GM12878 (cell line): ENCODE measurements around the gene DRAP1. TPM values are rescaled to one million over a fixed set of nuclear protein-coding genes. Genes with fewer than 3 reads are reported as not detected.
A peak's percentile ranks its signal among the peaks of the same experiment; 100 is the strongest.

Source experiments
- ATAC-seq: fragments of 200-7000 bp; cut with Tn5 transposase; 3 replicates; pipeline ENCODE4 v1.9.1; 2020; ENCODE audit warnings: mild to moderate bottlenecking, moderate library complexity
- BruUV-seq: library from RNA; stranded (reverse); fragments of 400-500 nt; replicated peaks from 2 replicates; lab custom pipeline; 2021; lab: Mats Ljungman, UMichigan
- CTCF ChIA-PET: fragments of 300-600 bp; sonication (Branson Sonifier 250); formaldehyde crosslinking; extraction: SDS; loops from one replicate; lab custom pipeline; 2021; ENCODE audit warnings: inconsistent platforms; lab: Yijun Ruan, JAX
- POLR2A ChIA-PET: fragments of 350-600 bp; formaldehyde crosslinking; extraction: SDS; loops from one replicate; lab custom pipeline; 2021; ENCODE audit warnings: inconsistent platforms; lab: Charles Lee
- RAD21 ChIA-PET: fragments of 300-600 bp; sonication (Branson Sonifier 250); formaldehyde crosslinking; loops from one replicate; lab custom pipeline; 2023; ENCODE audit warnings: antibody characterized with exemption; ENCODE audit not compliant: unreplicated experiment; lab: Charles Lee
- SMC1A ChIA-PET: fragments of 300-600 bp; sonication (Branson Sonifier 250); formaldehyde crosslinking; loops from one replicate; lab custom pipeline; 2023; ENCODE audit not compliant: unreplicated experiment, uncharacterized antibody; lab: Charles Lee
- DNase-seq: peaks from one replicate; pipeline ENCODE4 v3.0.0-alpha.2; 2011; ENCODE audit warnings: low read depth, low spot score
- FAIRE-seq: peaks from 3 replicates; lab custom pipeline; 2011; peaks lifted over from hg19 to GRCh38; lab: Jason Lieb, UNC
- H2AFZ ChIP-seq: 2 replicates; pipeline ENCODE4 v1.6.0; 2011; ENCODE audit warnings: low read depth, low read length, control low read depth; ENCODE audit not compliant: control insufficient read depth
- H3K27ac ChIP-seq: 2 replicates; pipeline ENCODE4 v1.5.1; 2011; ENCODE audit warnings: control low read depth; ENCODE audit not compliant: control insufficient read depth, insufficient read depth
- H3K27me3 ChIP-seq, 2 experiments: replicated peaks in 1 of 2; 2 replicates each; pipeline versions ENCODE4 v1.6.0 to v1.6.1; 2011; ENCODE audit warnings: low read length in 1 of 2; ENCODE audit not compliant: control insufficient read depth in 2 of 2, insufficient read depth in 2 of 2
- H3K36me3 ChIP-seq, 2 experiments: 2 replicates each; pipeline ENCODE4 v1.5.1; 2011; ENCODE audit warnings: low read length in 1 of 2; ENCODE audit not compliant: control insufficient read depth in 2 of 2, insufficient read depth in 2 of 2
- H3K4me1 ChIP-seq: 2 replicates; pipeline ENCODE4 v1.6.1; 2011; ENCODE audit warnings: mild to moderate bottlenecking, low read length, moderate library complexity, mixed read lengths; ENCODE audit not compliant: control insufficient read depth, insufficient read depth
- H3K4me2 ChIP-seq: 2 replicates; pipeline ENCODE4 v1.6.0; 2011; ENCODE audit warnings: control low read depth; ENCODE audit not compliant: control insufficient read depth, insufficient read depth
- H3K4me3 ChIP-seq: fragments of 200-600 bp; sonication (generic); 2 replicates; pipeline ENCODE4 v1.5.1; 2016
- H3K79me2 ChIP-seq: 2 replicates; pipeline ENCODE4 v1.6.0; 2011; ENCODE audit warnings: low read length; ENCODE audit not compliant: control insufficient read depth, insufficient read depth
- H3K9ac ChIP-seq: 2 replicates; pipeline ENCODE4 v1.8.0; 2011; ENCODE audit warnings: low read length, control low read depth, mixed read lengths; ENCODE audit not compliant: control insufficient read depth, insufficient read depth
- H3K9me3 ChIP-seq: replicated peaks from 3 replicates; pipeline ENCODE4 v1.5.1; 2011; ENCODE audit warnings: mild to moderate bottlenecking, low read length; ENCODE audit not compliant: control insufficient read depth, insufficient read depth
- H4K20me1 ChIP-seq: 2 replicates; pipeline ENCODE4 v1.6.0; 2011; ENCODE audit not compliant: control insufficient read depth, insufficient read depth
- ETV6 ChIP-seq, 2 experiments: fragments of 450-650 bp in 1 of 2; IDR thresholded peaks in 1 of 2; conservative IDR thresholded peaks in 1 of 2; 2 replicates each; pipeline ENCODE4 v1.6.1; 2014; ENCODE audit warnings: antibody characterized with exemption in 1 of 2, borderline replicate concordance in 1 of 2, low read depth in 1 of 2, mild to moderate bottlenecking in 1 of 2, moderate library complexity in 1 of 2
- MYB ChIP-seq: fragments of 150-350 bp; IDR thresholded peaks from 2 replicates; pipeline ENCODE4 v1.6.1; 2014; ENCODE audit warnings: mild to moderate bottlenecking, low read depth, low read length, borderline replicate concordance
- POLR2A ChIP-seq: IDR thresholded peaks from 2 replicates; pipeline ENCODE4 v1.6.1; 2011; ENCODE audit warnings: low read depth, mild to moderate bottlenecking, low read length
- SMAD5 ChIP-seq: IDR thresholded peaks from 2 replicates; pipeline ENCODE4 v1.6.1; 2016; ENCODE audit warnings: antibody characterized with exemption, low read depth
- SRF ChIP-seq, 2 experiments: IDR thresholded peaks; 2 replicates each; pipeline ENCODE4 v1.6.1; 2011; ENCODE audit warnings: low read depth in 2 of 2, low read length in 2 of 2, mild to moderate bottlenecking in 1 of 2, moderate library complexity in 1 of 2
- WGBS: methylation state at CpG from one replicate; pipeline ENCODE4 v1.1.6; 2016; ENCODE audit warnings: low lambda C conversion rate; ENCODE audit not compliant: insufficient replicate concordance, insufficient coverage; ENCODE audit errors: missing lambda C conversion rate; 5-methylcytosine and 5-hydroxymethylcytosine counted together
- in situ Hi-C: fragments of 300-500 bp; cut with MboI; formaldehyde crosslinking; loops from 9 replicates; pipeline ENCODE4 v1.14.3; 2018; ENCODE audit warnings: mixed read lengths
- intact Hi-C: fragments of 100-400 bp; cut with micrococcal nuclease; formaldehyde crosslinking; loops from one replicate; pipeline ENCODE4 v1.14.2; 2022; ENCODE audit not compliant: unreplicated experiment
- polyA plus RNA-seq, 11 experiments: library from polyadenylated mRNA; depleted of rRNA in 4 of 11; unstranded in 6 of 11; stranded (reverse) in 5 of 11; fragments of >200 nt; fragmentation: Nextera tagmentation in 4 of 11; fragmentation: Illumina TruSeq in 1 of 11; extraction: Ambion mirVana in 4 of 11; extraction: Trizol in 1 of 11; gene quantifications; 1 replicate in 1 of 11; 2 replicates in 10 of 11; pipeline versions ENCODE4 v1.2.1 to v1.2.3, GENCODE V29; 2011 to 2016; ENCODE audit warnings: inconsistent platforms in 2 of 11, missing spikeins in 2 of 11, low read depth in 1 of 11
- total RNA-seq, 4 experiments: library from RNA; depleted of rRNA in 3 of 4; stranded (reverse); fragments of >200 nt in 3 of 4; fragmentation: Illumina TruSeq in 1 of 4; extraction: Trizol in 1 of 4; gene quantifications; 2 replicates each; pipeline versions ENCODE4 v1.2.1 to v1.2.3, GENCODE V29; 2013 to 2021
- TF ChIP-seq, protein P1 (sequence below): fragments of 450-650 bp; formaldehyde crosslinking; IDR thresholded peaks from 2 replicates; pipeline ENCODE4 v1.4.0; 2022; ENCODE audit warnings: mild to moderate bottlenecking, moderate library complexity

Gene DRAP1
- total and polyA plus RNA-seq, 10 of the 15 experiments (the other 5 are each of a cell fraction or from before 2014, with no cell fraction given), result 9.4 to 163 (median 114) TPM

GRCh38 chr11:65917077-65917433 lies 2.2 kb upstream of the DRAP1 start:
- SMC1A ChIA-PET, result interaction anchor here (1.7 kb wide), 1 partner anchor 23 kb away, joined by 6 read pairs; no protein-coding TSS in a partner anchor
- intact Hi-C loops, result no loop called here
- no peak for TF ChIP-seq MYB
- 0 out of 2 replicates have a peak, but pooled peaks have one; percentile 2 for TF ChIP-seq SMAD5
- H3K9me3 ChIP-seq, result no peaks in the 10 kb centered on the region
- no peak overlapping the region; the same call in 1 of the 2 replicates for H3K4me3 ChIP-seq
- peaks cover 34% of the 10 kb centered on the region for H3K79me2 ChIP-seq
- FAIRE-seq (no peak), ATAC-seq (no peak), DNase-seq (no peak)
- POLR2A ChIA-PET, result interaction anchor here (1.0 to 2.5 kb wide), 4 partner anchors 26 to 59 kb away, joined by 3 to 17 read pairs (median 7); partner anchors contain the start of genes CCDC85B and FIBP
- 94% methylated on average over 3 of the region's 3 CpGs for WGBS
- no peaks in the 10 kb centered on the region; a peak in 1 of 4 replicates for H3K36me3 ChIP-seq
- H2AFZ ChIP-seq, result no peak overlapping the region
- RAD21 ChIA-PET, result no interaction called here
- no peaks in the 10 kb centered on the region for H4K20me1 ChIP-seq
- H3K27me3 ChIP-seq, result no peaks in the 10 kb centered on the region
- H3K27ac ChIP-seq, result no peak overlapping the region
- peaks cover 36% of the 10 kb centered on the region for H3K4me1 ChIP-seq
- BruUV-seq, result no TSS peak
- peak overlapping the region; percentile 87 for H3K4me2 ChIP-seq
- CTCF ChIA-PET, result interaction anchor here (0.9 to 2.1 kb wide), 3 partner anchors 25 to 71 kb away, joined by 3 to 9 read pairs (median 4); no protein-coding TSS in a partner anchor
- H3K9ac ChIP-seq, result no peak overlapping the region
- in situ Hi-C loops, result no loop called here

DNA sequence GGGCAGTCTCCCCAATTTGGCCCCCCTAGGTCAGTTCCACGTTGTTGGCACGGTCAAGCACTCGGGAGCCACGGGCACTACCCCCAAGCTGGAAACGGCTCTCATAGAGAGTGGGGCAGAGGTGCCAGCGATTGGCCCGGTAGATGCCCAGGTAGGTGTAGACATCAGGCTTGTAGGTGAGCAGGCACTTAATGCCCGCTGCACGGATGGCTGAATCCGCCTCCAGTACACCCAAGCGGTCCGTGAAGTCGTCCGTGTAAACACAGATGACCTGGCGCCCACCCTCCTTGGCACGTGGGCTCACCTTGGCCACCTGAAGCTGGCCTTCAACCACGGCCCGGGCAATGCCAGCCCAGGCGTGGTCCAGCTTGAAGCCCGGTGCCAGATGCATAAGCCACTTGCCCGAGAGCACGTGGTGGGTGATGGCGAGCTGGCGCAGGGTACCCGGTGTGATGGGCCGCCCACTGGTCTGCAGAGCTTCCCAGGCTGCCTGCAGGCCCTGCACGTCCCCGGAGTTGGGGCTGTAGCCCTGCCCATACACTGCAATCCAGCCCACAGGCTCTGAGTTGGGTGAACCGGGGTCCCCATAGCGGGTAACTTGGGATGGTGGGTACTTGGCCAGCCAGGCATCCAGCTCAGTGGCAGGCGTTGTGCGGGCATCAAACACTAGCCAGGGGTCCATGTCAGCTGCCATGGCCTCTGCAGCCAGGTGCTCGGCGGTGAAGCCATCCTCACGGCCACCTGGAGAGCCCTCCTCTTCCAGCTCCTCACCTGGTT lies 1.6 kb upstream of the DRAP1 start:
- Histone ChIP-seq H3K27ac (peak overlapping the region; percentile 91), H3K27me3 (no peaks in the 10 kb centered on the region), H2AFZ (no peak overlapping the region), H3K4me2 (peak overlapping the region; percentile 87), H3K9me3 (no peaks in the 10 kb centered on the region), H3K4me3 (peak overlapping the region; percentile 82), H3K79me2 (peaks cover 34% of the 10 kb centered on the region), H3K36me3 (no peaks in the 10 kb centered on the region; a peak in 2 of 4 replicates), H4K20me1 (no peaks in the 10 kb centered on the region), H3K9ac (peak overlapping the region; percentile 99), H3K4me1 (peaks cover 30% of the 10 kb centered on the region)
- ChIA-PET RAD21 (interaction anchor here (1.0 to 1.1 kb wide), 3 partner anchors 24 to 58 kb away, joined by 3 to 4 read pairs (median 4); partner anchors contain the start of genes CCDC85B and MUS81), CTCF (interaction anchor here (0.7 to 2.1 kb wide), 9 partner anchors 11 to 206 kb away, joined by 3 to 9 read pairs (median 4); partner anchors contain the start of genes CCDC85B and KAT5), POLR2A (interaction anchor here (0.6 to 2.5 kb wide), 8 partner anchors 16 to 351 kb away, joined by 3 to 17 read pairs (median 6); partner anchors contain the start of genes CCDC85B, FIBP and FOSL1), SMC1A (interaction anchor here (0.7 to 1.7 kb wide), 3 partner anchors 19 to 28 kb away, joined by 3 to 6 read pairs (median 5); no protein-coding TSS in a partner anchor)
- BruUV-seq, result no TSS peak
- in situ Hi-C loops (no loop called here), intact Hi-C loops (loop anchor here (2.0 kb wide), 1 partner anchor 43 kb away; the partner anchor contains the start of gene SART1)
- no peak for DNase-seq
- TF ChIP-seq POLR2A, result peak; percentile 54
- TF ChIP-seq, protein P1, sequence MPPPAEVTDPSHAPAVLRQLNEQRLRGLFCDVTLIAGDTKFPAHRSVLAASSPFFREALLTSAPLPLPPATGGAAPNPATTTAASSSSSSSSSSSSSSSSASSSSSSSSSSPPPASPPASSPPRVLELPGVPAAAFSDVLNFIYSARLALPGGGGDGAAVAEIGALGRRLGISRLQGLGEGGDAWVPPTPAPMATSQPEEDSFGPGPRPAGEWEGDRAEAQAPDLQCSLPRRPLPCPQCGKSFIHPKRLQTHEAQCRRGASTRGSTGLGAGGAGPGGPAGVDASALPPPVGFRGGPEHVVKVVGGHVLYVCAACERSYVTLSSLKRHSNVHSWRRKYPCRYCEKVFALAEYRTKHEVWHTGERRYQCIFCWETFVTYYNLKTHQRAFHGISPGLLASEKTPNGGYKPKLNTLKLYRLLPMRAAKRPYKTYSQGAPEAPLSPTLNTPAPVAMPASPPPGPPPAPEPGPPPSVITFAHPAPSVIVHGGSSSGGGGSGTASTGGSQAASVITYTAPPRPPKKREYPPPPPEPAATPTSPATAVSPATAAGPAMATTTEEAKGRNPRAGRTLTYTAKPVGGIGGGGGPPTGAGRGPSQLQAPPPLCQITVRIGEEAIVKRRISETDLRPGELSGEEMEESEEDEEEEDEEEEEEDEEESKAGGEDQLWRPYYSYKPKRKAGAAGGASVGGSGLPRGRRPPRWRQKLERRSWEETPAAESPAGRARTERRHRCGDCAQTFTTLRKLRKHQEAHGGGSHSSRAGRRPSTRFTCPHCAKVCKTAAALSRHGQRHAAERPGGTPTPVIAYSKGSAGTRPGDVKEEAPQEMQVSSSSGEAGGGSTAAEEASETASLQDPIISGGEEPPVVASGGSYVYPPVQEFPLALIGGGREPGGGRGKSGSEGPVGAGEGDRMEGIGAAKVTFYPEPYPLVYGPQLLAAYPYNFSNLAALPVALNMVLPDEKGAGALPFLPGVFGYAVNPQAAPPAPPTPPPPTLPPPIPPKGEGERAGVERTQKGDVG (CRISPR knock-in tag), result 0 out of 2 replicates have a peak, but pooled peaks have one; percentile 19
- 0 out of 4 replicates have a peak, but pooled peaks of 1 of the 2 experiments have one; percentile 3 for TF ChIP-seq SRF (IDR thresholded peaks at IDR 0.05; ENCODE audit: low read depth in 2 of 2, low read length in 2 of 2)
- no peak for TF ChIP-seq ETV6 (conservative IDR thresholded peaks at IDR 0.05 in 1 of 2, IDR thresholded peaks at IDR 0.05 in 1 of 2; ENCODE audit: borderline replicate concordance in 1 of 2, low read depth in 1 of 2)
- WGBS, result 92% methylated on average over 35 of the region's 35 CpGs
- ATAC-seq, result no peak
- no peak for FAIRE-seq
